Measurements from ENCODE around the gene CFAP299. TPM values are rescaled to one million over a fixed set of nuclear protein-coding genes. Genes with fewer than 3 reads are reported as not detected.

Gene CFAP299
- total and polyA plus RNA-seq, 2 of the 8 experiments (the other 6 are each of a cell fraction or from before 2014, with no cell fraction given) = not detected

GRCh38 chr4:80454040-80454439 lies 118.5 kb downstream of the CFAP299 start:
- ChIA-PET CTCF (ENCODE audit: partially characterized antibody) (interaction anchor here (1.8 kb wide), 1 partner anchor 15 kb away, joined by 4 read pairs; no protein-coding TSS in a partner anchor), POLR2A (ENCODE audit: partially characterized antibody) (no interaction called here)
- Histone ChIP-seq H3K9me3 (ENCODE audit: insufficient read depth in 2 of 2, low read depth in 1 of 2, low read length in 1 of 2) (no peaks in the 10 kb centered on the region), H3K9ac (replicated peaks in 1 of 4; ENCODE audit: extremely low read depth in 1 of 4, low read depth in 3 of 4, low read length in 3 of 4) (no peak overlapping the region), H4K91ac (replicated peaks; ENCODE audit: insufficient read length, low read length) (no peak overlapping the region), H3K27me3 (replicated peaks in 1 of 4; ENCODE audit: control insufficient read depth in 3 of 4, extremely low read depth in 1 of 4, insufficient read depth in 3 of 4, low read length in 3 of 4) (no peaks in the 10 kb centered on the region), H4K5ac (ENCODE audit: insufficient read length, low read depth, low read length) (no peak overlapping the region), H3K27ac (ENCODE audit: low read depth, low read length) (no peak overlapping the region), H2AK5ac (ENCODE audit: low read depth, low read length) (no peak overlapping the region), H3K4ac (replicated peaks; ENCODE audit: insufficient read length, low read depth, low read length) (no peak overlapping the region), H2BK15ac (ENCODE audit: low read length) (no peak overlapping the region), H3K23ac (ENCODE audit: insufficient read length) (no peak overlapping the region), H2BK12ac (ENCODE audit: low read depth, low read length) (no peak overlapping the region), H3K36me3 (ENCODE audit: control insufficient read depth in 2 of 4, insufficient read depth in 4 of 4, low read length in 3 of 4) (no peaks in the 10 kb centered on the region), H3K4me2 (ENCODE audit: insufficient read depth in 1 of 2, low read depth in 2 of 2, low read length in 2 of 2) (no peak overlapping the region; a peak in 1 of 4 replicates), H3K56ac (replicated peaks; ENCODE audit: insufficient read length, low read depth, low read length) (no peak overlapping the region), H2BK120ac (replicated peaks; ENCODE audit: low read depth, low read length) (no peak overlapping the region), H2AFZ (ENCODE audit: low read length) (no peak overlapping the region), H3K79me2 (ENCODE audit: control insufficient read depth in 1 of 2, insufficient read depth in 2 of 2, low read length in 2 of 2) (no peaks in the 10 kb centered on the region), H3K4me1 (replicated peaks in 1 of 4; ENCODE audit: control insufficient read depth in 3 of 4, insufficient read depth in 4 of 4, low read length in 3 of 4) (peaks cover 0 to 17% (median 4%) of the 10 kb centered on the region in 4 experiments; a peak in 4 of 7 replicates), H4K8ac (ENCODE audit: extremely low read depth, insufficient read depth, low read length) (no peak overlapping the region), H2BK5ac (ENCODE audit: low read depth, low read length) (no peak overlapping the region), H3K79me1 (ENCODE audit: low read depth, low read length) (no peaks in the 10 kb centered on the region), H3K23me2 (ENCODE audit: low read depth, low read length) (no peaks in the 10 kb centered on the region), H3K14ac (ENCODE audit: insufficient read length) (no peak overlapping the region), H4K20me1 (replicated peaks in 1 of 2; ENCODE audit: control insufficient read depth in 1 of 2, insufficient read depth in 2 of 2, low read length in 2 of 2) (no peaks in the 10 kb centered on the region), H3K4me3 (ENCODE audit: extremely low read depth in 1 of 4, insufficient read depth in 2 of 4, low read depth in 3 of 4, low read length in 4 of 4) (no peak overlapping the region), H2BK20ac (ENCODE audit: low read length) (no peak overlapping the region), H3K18ac (ENCODE audit: extremely low read depth, low read length) (no peak overlapping the region)
- DNase-seq (ENCODE audit: low read depth in 1 of 2, low spot score in 2 of 2) (no peak), FAIRE-seq (no peak)
- TF ChIP-seq RXRA (IDR thresholded peaks at IDR 0.05; ENCODE audit: insufficient read depth, low read depth, low read length) = no peak
- TF ChIP-seq CTBP2 (IDR thresholded peaks at IDR 0.05; ENCODE audit: borderline replicate concordance, insufficient read depth, insufficient read length, low read length) = no peak
- TF ChIP-seq BACH1 (IDR thresholded peaks at IDR 0.05; ENCODE audit: low read length) = no peak
- TF ChIP-seq ATF2 (IDR thresholded peaks at IDR 0.05; ENCODE audit: low read length) = no peak
- TF ChIP-seq MAFK (IDR thresholded peaks at IDR 0.05; ENCODE audit: low read depth, low read length) = no peak
- TF ChIP-seq NRF1 (IDR thresholded peaks at IDR 0.05; ENCODE audit: low read depth, low read length) = no peak
- no peak for TF ChIP-seq FOSL1 (IDR thresholded peaks at IDR 0.05; ENCODE audit: insufficient read depth, low read depth, low read length)
- TF ChIP-seq SIN3A (conservative IDR thresholded peaks at IDR 0.05 in 1 of 2, IDR thresholded peaks at IDR 0.05 in 1 of 2; ENCODE audit: low read depth in 1 of 2, low read length in 2 of 2) = no peak
- WGBS, 2 experiments (ENCODE audit: extremely low coverage in 1 of 2, insufficient coverage in 1 of 2, insufficient read length in 1 of 2, insufficient replicate concordance in 2 of 2, low coverage in 1 of 2, low lambda C conversion rate in 2 of 2, missing lambda C conversion rate in 1 of 2) = 90% methylated on average over 2 of the region's 2 CpGs; no CpG with 5 or more reads in 1 of the 2 experiments
